Activated CD8-positive, alpha-beta memory T cell treated with anti-CD3 and anti-CD28 coated beads for 1 hour (primary cell): Measurements from ENCODE around the gene SMAD3.
"Not testable (repeated sequence)": the region's sequence is repeated elsewhere in the genome, so short reads cannot be mapped to it uniquely, and the experiment has no call there.

Experiments
- DNase-seq, 2 donors: peaks; one replicate each; pipeline ENCODE4 v3.0.0-alpha.2; 2020; ENCODE audit warnings: low read depth in 1 of 2; ENCODE audit errors: extremely low read depth in 1 of 2

SMAD3 gene

GRCh38 chr15:67138891-67139855 is 73.8 kb downstream of the SMAD3 start:
- no peak for DNase-seq

GRCh38 chr15:67140078-67140833 is 74.9 kb downstream of the SMAD3 start:
- no peak for DNase-seq

- no peak for DNase-seq
Measured at GRCh38 chr15:67142092-67142766, 76.8 kb downstream of the SMAD3 start.

- DNase-seq, result no peak
Measured at GRCh38 chr15:67142767-67143100, 77.3 kb downstream of the SMAD3 start.

GRCh38 chr15:67143646-67144045 is 78.2 kb downstream of the SMAD3 start:
- DNase-seq, result no peak

- no peak for DNase-seq
Measured at GRCh38 chr15:67144609-67145311, 79.4 kb downstream of the SMAD3 start.

- no peak for DNase-seq
Measured at GRCh38 chr15:67145312-67145610, 79.9 kb downstream of the SMAD3 start.

GRCh38 chr15:67145710-67146109 is 80.3 kb downstream of the SMAD3 start:
- no peak for DNase-seq

GRCh38 chr15:67146234-67146633 is 80.8 kb downstream of the SMAD3 start:
- DNase-seq, result no peak

- no peak for DNase-seq
Measured at GRCh38 chr15:67146875-67147381, 81.5 kb downstream of the SMAD3 start.

- DNase-seq, result no peak
Measured at GRCh38 chr15:67147396-67147949, 82.1 kb downstream of the SMAD3 start.

- no peak for DNase-seq
Measured at GRCh38 chr15:67148196-67148701, 82.8 kb downstream of the SMAD3 start.

- no peak for DNase-seq
Measured at GRCh38 chr15:67149068-67149772, 83.8 kb downstream of the SMAD3 start.

- no peak for DNase-seq
Measured at GRCh38 chr15:67149773-67150022, 84.3 kb downstream of the SMAD3 start.

- DNase-seq, result no peak
Measured at GRCh38 chr15:67150023-67150860, 84.8 kb downstream of the SMAD3 start.

- no peak for DNase-seq
Measured at GRCh38 chr15:67152429-67152828, 87.0 kb downstream of the SMAD3 start.

GRCh38 chr15:67153044-67153443 is 87.6 kb downstream of the SMAD3 start:
- not testable (repeated sequence) for DNase-seq

GRCh38 chr15:67154249-67154648 is 88.8 kb downstream of the SMAD3 start:
- DNase-seq, result no peak

- DNase-seq, result no peak
Measured at GRCh38 chr15:67156426-67156825, 91.0 kb downstream of the SMAD3 start.
